Measurements from ENCODE around the gene NUDT1.

Gene NUDT1

GRCh38 chr7:2225830-2226229 is 16.2 kb upstream of the NUDT1 start:
- H3K9me2 ChIP-seq (replicated peaks; ENCODE audit: control insufficient read depth, low read length), result no peaks in the 10 kb centered on the region
- peaks cover 80% of the 10 kb centered on the region for H3K79me2 ChIP-seq (ENCODE audit: control insufficient read depth, low read length)
- no peak for TF ChIP-seq EZH2phosphoT487 (IDR thresholded peaks at IDR 0.05; ENCODE audit: borderline replicate concordance, low read length)
- TF ChIP-seq CTCF (IDR thresholded peaks at IDR 0.05; ENCODE audit: low read depth, low read length, poor library complexity, severe bottlenecking), result no peak
- H3K27ac ChIP-seq (ENCODE audit: low read depth, low read length), result no peak overlapping the region
- H3K4me2 ChIP-seq (ENCODE audit: low read length), result no peak overlapping the region
- no peaks in the 10 kb centered on the region for H3F3A ChIP-seq (ENCODE audit: control insufficient read depth, insufficient read depth)
- no peaks in the 10 kb centered on the region for H3K9me3 ChIP-seq (ENCODE audit: control insufficient read depth, insufficient read depth, low read length)
- peaks cover 3% of the 10 kb centered on the region for H3K4me1 ChIP-seq (ENCODE audit: control insufficient read depth, low read length)
- peaks cover 17% of the 10 kb centered on the region for H4K20me1 ChIP-seq (ENCODE audit: control insufficient read depth, insufficient read depth, low read depth, low read length)
- no peaks in the 10 kb centered on the region for H3K27me3 ChIP-seq (ENCODE audit: control insufficient read depth, low read length)
- H3K4me3 ChIP-seq (ENCODE audit: low read length), result no peak overlapping the region
- H3K36me3 ChIP-seq (ENCODE audit: control insufficient read depth, low read length), result peaks cover 93% of the 10 kb centered on the region

DNA sequence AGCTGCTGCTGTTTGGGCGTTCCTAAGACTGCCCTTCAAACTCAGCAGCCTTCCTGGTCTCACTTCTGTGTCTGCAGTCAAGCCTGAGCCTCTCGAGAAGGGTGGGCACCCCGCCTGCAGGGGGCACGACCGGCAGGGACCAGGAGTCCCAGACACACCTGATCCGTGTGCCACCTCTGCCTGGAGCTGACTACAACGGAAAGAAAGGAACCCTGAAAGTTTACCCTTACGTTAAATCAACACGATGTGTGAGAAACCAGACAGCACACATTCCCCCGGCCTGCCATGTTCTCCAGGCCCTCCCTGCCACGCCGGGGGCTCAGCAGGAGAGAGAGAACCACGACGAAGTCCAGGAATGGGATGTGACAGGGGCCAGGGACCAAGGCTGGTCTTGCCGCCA is 14.3 kb upstream of the NUDT1 start:
- Histone ChIP-seq H3F3A (ENCODE audit: control insufficient read depth, insufficient read depth) (no peaks in the 10 kb centered on the region), H3K9me3 (ENCODE audit: control insufficient read depth, insufficient read depth, low read length) (no peaks in the 10 kb centered on the region), H3K4me3 (ENCODE audit: low read length) (no peak overlapping the region), H3K4me2 (ENCODE audit: low read length) (no peak overlapping the region), H3K79me2 (ENCODE audit: control insufficient read depth, low read length) (peaks cover 90% of the 10 kb centered on the region), H3K9me2 (replicated peaks; ENCODE audit: control insufficient read depth, low read length) (no peaks in the 10 kb centered on the region), H3K36me3 (ENCODE audit: control insufficient read depth, low read length) (peaks cover 81% of the 10 kb centered on the region), H3K27me3 (ENCODE audit: control insufficient read depth, low read length) (no peaks in the 10 kb centered on the region), H3K4me1 (ENCODE audit: control insufficient read depth, low read length) (peaks cover 11% of the 10 kb centered on the region), H4K20me1 (ENCODE audit: control insufficient read depth, insufficient read depth, low read depth, low read length) (peaks cover 24% of the 10 kb centered on the region), H3K27ac (ENCODE audit: low read depth, low read length) (no peak overlapping the region)
- no peak for TF ChIP-seq CTCF (IDR thresholded peaks at IDR 0.05; ENCODE audit: low read depth, low read length, poor library complexity, severe bottlenecking)
- no peak for TF ChIP-seq EZH2phosphoT487 (IDR thresholded peaks at IDR 0.05; ENCODE audit: borderline replicate concordance, low read length)

GRCh38 chr7:2228921-2229320 is 13.1 kb upstream of the NUDT1 start:
- no peaks in the 10 kb centered on the region for H3K27me3 ChIP-seq (ENCODE audit: control insufficient read depth, low read length)
- H3K4me2 ChIP-seq (ENCODE audit: low read length), result no peak overlapping the region
- no peak overlapping the region for H3K4me3 ChIP-seq (ENCODE audit: low read length)
- peaks cover 78% of the 10 kb centered on the region for H3K36me3 ChIP-seq (ENCODE audit: control insufficient read depth, low read length)
- H3K9me3 ChIP-seq (ENCODE audit: control insufficient read depth, insufficient read depth, low read length), result no peaks in the 10 kb centered on the region
- H3K27ac ChIP-seq (ENCODE audit: low read depth, low read length), result no peak overlapping the region
- H3K9me2 ChIP-seq (replicated peaks; ENCODE audit: control insufficient read depth, low read length), result no peaks in the 10 kb centered on the region
- H3F3A ChIP-seq (ENCODE audit: control insufficient read depth, insufficient read depth), result peaks cover 2% of the 10 kb centered on the region
- peaks cover 21% of the 10 kb centered on the region for H3K4me1 ChIP-seq (ENCODE audit: control insufficient read depth, low read length)
- peaks cover 24% of the 10 kb centered on the region for H4K20me1 ChIP-seq (ENCODE audit: control insufficient read depth, insufficient read depth, low read depth, low read length)
- H3K79me2 ChIP-seq (ENCODE audit: control insufficient read depth, low read length), result peaks cover 91% of the 10 kb centered on the region
- TF ChIP-seq CTCF (IDR thresholded peaks at IDR 0.05; ENCODE audit: low read depth, low read length, poor library complexity, severe bottlenecking), result no peak
- no peak for TF ChIP-seq EZH2phosphoT487 (IDR thresholded peaks at IDR 0.05; ENCODE audit: borderline replicate concordance, low read length)

DNA sequence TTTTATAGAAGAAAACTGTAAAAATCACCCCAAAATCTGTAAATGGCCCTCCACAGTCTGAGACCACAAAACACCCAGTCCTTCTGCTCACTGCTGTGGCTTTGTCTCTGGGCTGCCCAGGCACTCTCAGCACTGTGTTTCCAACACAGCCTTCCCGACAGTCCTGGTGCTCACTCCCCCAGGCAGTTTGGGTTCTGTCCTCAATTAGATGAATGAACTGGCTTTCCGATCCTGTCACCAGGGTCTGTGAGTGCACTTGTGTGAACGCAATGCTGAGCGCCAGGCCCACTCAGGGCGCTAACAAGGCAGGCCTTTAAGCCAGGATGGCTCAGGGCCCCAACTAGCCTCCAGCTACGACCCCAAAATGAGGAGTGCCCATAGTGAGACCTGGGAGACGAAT is 12.6 kb upstream of the NUDT1 start:
- H3K27me3 ChIP-seq (ENCODE audit: control insufficient read depth, low read length), result no peaks in the 10 kb centered on the region
- peaks cover 24% of the 10 kb centered on the region for H4K20me1 ChIP-seq (ENCODE audit: control insufficient read depth, insufficient read depth, low read depth, low read length)
- no peaks in the 10 kb centered on the region for H3K9me3 ChIP-seq (ENCODE audit: control insufficient read depth, insufficient read depth, low read length)
- peaks cover 22% of the 10 kb centered on the region for H3K4me1 ChIP-seq (ENCODE audit: control insufficient read depth, low read length)
- TF ChIP-seq CTCF (IDR thresholded peaks at IDR 0.05; ENCODE audit: low read depth, low read length, poor library complexity, severe bottlenecking) (no peak), EZH2phosphoT487 (IDR thresholded peaks at IDR 0.05; ENCODE audit: borderline replicate concordance, low read length) (no peak)
- no peak overlapping the region for H3K4me2 ChIP-seq (ENCODE audit: low read length)
- H3K9me2 ChIP-seq (replicated peaks; ENCODE audit: control insufficient read depth, low read length), result no peaks in the 10 kb centered on the region
- no peak overlapping the region for H3K27ac ChIP-seq (ENCODE audit: low read depth, low read length)
- H3K36me3 ChIP-seq (ENCODE audit: control insufficient read depth, low read length), result peaks cover 77% of the 10 kb centered on the region
- H3F3A ChIP-seq (ENCODE audit: control insufficient read depth, insufficient read depth), result peaks cover 7% of the 10 kb centered on the region
- no peak overlapping the region for H3K4me3 ChIP-seq (ENCODE audit: low read length)
- H3K79me2 ChIP-seq (ENCODE audit: control insufficient read depth, low read length), result peaks cover 90% of the 10 kb centered on the region

All from DOHH2 (cell line).